Activated CD8-positive, alpha-beta T cell treated with anti-CD3 and anti-CD28 coated beads for 36 hours (primary cell): ENCODE data around the gene RAB40C. TPM values are rescaled to one million over a fixed set of nuclear protein-coding genes. Genes with fewer than 3 reads are reported as not detected.
A peak's percentile ranks its signal among the peaks of the same experiment; 100 is the strongest.

Source experiments
- ATAC-seq: fragments of 200-7000 bp; cut with Tn5 transposase; one replicate; pipeline ENCODE4 v1.10.0; 2021; ENCODE audit warnings: mild to moderate bottlenecking, moderate library complexity
- CTCF ChIA-PET: fragments of 350-600 bp; sonication (Branson Sonifier 250); formaldehyde crosslinking; loops from one replicate; lab custom pipeline; 2021; ENCODE audit warnings: antibody characterized with exemption; lab: Charles Lee
- POLR2A ChIA-PET: fragments of 350-600 bp; sonication (Branson Sonifier 250); formaldehyde crosslinking; loops from one replicate; lab custom pipeline; 2021; ENCODE audit warnings: antibody characterized with exemption; lab: Charles Lee
- DNase-seq: peaks from one replicate; pipeline ENCODE4 v3.0.0-alpha.2; 2020
- H3K27ac Mint-ChIP-seq: one replicate; pipeline ENCODE4 v1.8.0; 2021; ENCODE audit warnings: mild to moderate bottlenecking, mixed read lengths
- H3K27me3 Mint-ChIP-seq: one replicate; pipeline ENCODE4 v1.8.0; 2021; ENCODE audit warnings: mixed read lengths
- H3K36me3 Mint-ChIP-seq: one replicate; pipeline ENCODE4 v1.8.0; 2021; ENCODE audit warnings: low read depth, mixed read lengths
- H3K4me1 Mint-ChIP-seq: one replicate; pipeline ENCODE4 v1.8.0; 2021; ENCODE audit warnings: low read depth, mixed read lengths
- H3K4me3 Mint-ChIP-seq: one replicate; pipeline ENCODE4 v1.8.0; 2021; ENCODE audit warnings: mild to moderate bottlenecking, moderate library complexity, mixed read lengths
- H3K9me3 Mint-ChIP-seq: one replicate; pipeline ENCODE4 v1.8.0; 2021; ENCODE audit warnings: mixed read lengths
- CTCF ChIP-seq: fragments of 200-600 bp; IDR thresholded peaks from one replicate; pipeline ENCODE4 v1.8.0; 2022; ENCODE audit warnings: antibody characterized with exemption, mild to moderate bottlenecking
- intact Hi-C: fragments of 100-400 bp; cut with micrococcal nuclease; formaldehyde crosslinking; loops from one replicate; pipeline ENCODE4 v1.10.0; 2022
- total RNA-seq, 2 experiments: library from RNA; stranded (reverse); gene quantifications; one replicate each; pipeline ENCODE4 v1.2.3, GENCODE V29; 2021

RAB40C gene
- total RNA-seq, 2 experiments from 2014 or later = 8.1 to 8.8 TPM

GRCh38 chr16:633336-634050, 43.6 kb downstream of the RAB40C start:
- CTCF ChIA-PET = interaction anchor here (1.1 kb wide), 1 partner anchor 9 kb away, joined by 3 read pairs; no protein-coding TSS in a partner anchor
- TF ChIP-seq CTCF = no peak
- H3K27me3 Mint-ChIP-seq = no peaks in the 10 kb centered on the region
- H3K9me3 Mint-ChIP-seq = no peaks in the 10 kb centered on the region
- H3K4me1 Mint-ChIP-seq = peaks cover 11% of the 10 kb centered on the region
- no peak for DNase-seq
- no peak overlapping the region for H3K27ac Mint-ChIP-seq
- intact Hi-C loops = no loop called here
- no peak for ATAC-seq
- no peak overlapping the region for H3K4me3 Mint-ChIP-seq
- POLR2A ChIA-PET = interaction anchor here (0.9 to 1.2 kb wide), 2 partner anchors 10 to 51 kb away, joined by 3 read pairs; no protein-coding TSS in a partner anchor
- peaks cover 3% of the 10 kb centered on the region for H3K36me3 Mint-ChIP-seq

- peaks cover 3% of the 10 kb centered on the region for H3K36me3 Mint-ChIP-seq
- H3K4me3 Mint-ChIP-seq = peak overlapping the region; percentile 89
- ChIA-PET CTCF (interaction anchor here (1.1 kb wide), 1 partner anchor 10 kb away, joined by 3 read pairs; no protein-coding TSS in a partner anchor), POLR2A (interaction anchor here (0.9 to 1.2 kb wide), 2 partner anchors 9 to 51 kb away, joined by 3 read pairs; no protein-coding TSS in a partner anchor)
- H3K4me1 Mint-ChIP-seq = peaks cover 11% of the 10 kb centered on the region
- intact Hi-C loops = no loop called here
- DNase-seq (no peak), ATAC-seq (no peak)
- H3K27ac Mint-ChIP-seq = no peak overlapping the region
- no peaks in the 10 kb centered on the region for H3K27me3 Mint-ChIP-seq
- no peaks in the 10 kb centered on the region for H3K9me3 Mint-ChIP-seq
- no peak for TF ChIP-seq CTCF
These were observed 44.3 kb downstream of the RAB40C start for GRCh38 chr16:634051-634670.

- Mint-ChIP-seq H3K4me3 (peak overlapping the region; percentile 89), H3K9me3 (no peaks in the 10 kb centered on the region), H3K36me3 (peaks cover 3% of the 10 kb centered on the region), H3K4me1 (peaks cover 11% of the 10 kb centered on the region), H3K27ac (no peak overlapping the region), H3K27me3 (no peaks in the 10 kb centered on the region)
- ChIA-PET POLR2A (interaction anchor here (1.2 to 1.6 kb wide), 2 partner anchors 47 to 50 kb away, joined by 3 to 6 read pairs; no protein-coding TSS in a partner anchor), CTCF (no interaction called here)
- DNase-seq (no peak), ATAC-seq (no peak)
- TF ChIP-seq CTCF = no peak
- intact Hi-C loops = no loop called here
These were observed 45.1 kb downstream of the RAB40C start for GRCh38 chr16:634996-635395.

GRCh38 chr16:635573-636205, 45.8 kb downstream of the RAB40C start:
- DNase-seq = peak; percentile 43
- peak; percentile 6 for ATAC-seq
- no peak for TF ChIP-seq CTCF
- H3K27me3 Mint-ChIP-seq = no peaks in the 10 kb centered on the region
- intact Hi-C loops = no loop called here
- CTCF ChIA-PET = interaction anchor here (1.0 to 3.1 kb wide), 6 partner anchors 12 to 243 kb away, joined by 3 to 13 read pairs (median 3); partner anchors contain the start of gene CAPN15
- no peaks in the 10 kb centered on the region for H3K9me3 Mint-ChIP-seq
- peak overlapping the region; percentile 89 for H3K4me3 Mint-ChIP-seq
- peaks cover 13% of the 10 kb centered on the region for H3K4me1 Mint-ChIP-seq
- peak overlapping the region; percentile 25 for H3K27ac Mint-ChIP-seq
- H3K36me3 Mint-ChIP-seq = peaks cover 3% of the 10 kb centered on the region
- POLR2A ChIA-PET = interaction anchor here (0.9 to 3.6 kb wide), 17 partner anchors 10 to 209 kb away, joined by 3 to 21 read pairs (median 4); partner anchors contain the start of genes JMJD8 and WDR90
